ENCODE results near the gene LARP1B.
"Not testable (repeated sequence)": the region's sequence is repeated elsewhere in the genome, so short reads cannot be mapped to it uniquely, and the experiment has no call there.

LARP1B gene

DNA sequence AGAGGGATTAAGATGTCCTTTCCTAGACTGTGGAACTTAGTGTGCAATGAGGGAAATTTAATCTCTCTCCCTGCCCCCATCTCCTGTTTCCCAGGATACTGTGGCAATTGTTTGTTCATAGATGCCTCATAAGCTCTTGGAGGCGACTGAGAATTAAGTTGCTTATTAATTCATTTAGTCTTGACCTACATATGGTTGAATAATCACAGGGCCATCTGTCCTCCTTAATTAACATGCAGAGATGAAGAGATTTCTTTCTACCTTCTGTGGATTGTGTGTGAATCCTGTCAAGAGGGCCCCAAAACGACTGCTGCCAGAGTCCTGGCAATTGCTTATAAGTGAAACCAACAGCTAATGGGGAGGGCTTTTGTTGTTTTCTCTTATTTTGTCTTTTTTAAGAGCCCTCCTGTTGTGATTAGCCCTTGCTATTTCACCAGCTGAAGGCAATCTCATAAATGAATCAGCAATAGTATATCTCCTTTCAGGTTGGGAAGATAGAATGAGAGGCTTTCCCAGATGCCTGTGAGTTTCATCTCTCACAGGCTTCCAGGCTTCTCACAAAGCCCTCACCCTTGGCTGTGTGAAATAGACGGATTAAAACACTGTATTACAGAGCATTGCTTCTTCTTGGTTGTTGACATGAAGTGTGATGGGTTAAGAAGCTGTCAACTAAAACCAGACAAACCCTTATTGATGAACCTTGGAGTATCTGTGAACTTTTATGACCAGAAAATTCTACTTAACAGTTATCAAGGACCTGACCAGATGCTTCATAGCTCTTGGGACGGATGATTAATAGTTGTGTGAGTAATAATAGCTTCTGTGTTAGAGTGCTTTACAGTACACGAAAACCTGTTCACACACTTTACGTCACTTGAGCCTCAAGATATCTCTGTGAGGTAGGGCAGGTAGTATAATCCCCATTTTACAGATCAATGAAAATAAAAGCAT is 168.0 kb downstream of the LARP1B start:
- DNase-seq = no peak

GRCh38 chr4:128232719-128233118 is 171.6 kb downstream of the LARP1B start:
- DNase-seq = no peak

- no peak for DNase-seq
These were observed 173.7 kb downstream of the LARP1B start for GRCh38 chr4:128234836-128235235.

DNA sequence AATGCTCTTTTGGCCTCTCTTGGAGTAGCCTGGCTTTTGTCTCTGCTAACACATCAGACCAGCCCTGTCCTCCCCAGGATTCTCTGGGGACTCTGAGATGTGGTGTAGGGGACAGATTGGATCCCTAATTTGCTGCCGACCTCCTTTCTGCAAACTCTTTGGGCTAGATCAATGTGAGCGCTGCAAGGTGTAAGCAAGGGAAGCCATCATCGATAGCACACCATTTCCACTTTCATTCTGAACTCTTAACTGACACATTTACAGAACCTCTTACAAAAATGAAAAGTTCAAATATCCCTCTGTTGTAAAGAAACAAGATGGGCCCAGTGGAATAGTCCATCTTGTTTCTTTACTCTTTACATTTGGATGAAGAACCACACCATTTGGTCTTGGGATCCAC is 179.9 kb downstream of the LARP1B start:
- DNase-seq = no peak

DNA sequence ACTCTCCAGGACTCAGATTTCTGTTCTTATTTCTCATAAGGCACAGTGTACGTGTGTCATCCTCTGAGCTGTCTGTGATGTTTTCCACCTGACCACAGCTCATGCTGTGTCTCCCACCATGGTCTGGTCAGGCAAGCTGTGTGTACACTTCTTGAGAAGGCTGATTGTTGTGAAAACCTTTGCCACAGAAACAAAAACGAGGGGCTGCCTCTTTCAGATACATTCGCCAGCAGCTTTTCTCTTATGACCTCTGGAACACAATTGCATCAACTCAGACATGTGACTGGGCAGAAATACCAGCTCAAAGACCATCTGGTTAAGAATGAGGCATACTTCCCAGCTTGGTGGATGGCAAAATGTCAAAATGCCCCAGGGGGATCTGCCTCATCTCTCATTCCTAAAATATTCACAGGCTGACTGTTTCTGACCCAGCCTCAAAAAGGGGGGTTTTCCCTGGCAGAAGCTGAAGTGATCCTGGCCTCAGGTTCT is 180.4 kb downstream of the LARP1B start:
- DNase-seq = no peak

DNA sequence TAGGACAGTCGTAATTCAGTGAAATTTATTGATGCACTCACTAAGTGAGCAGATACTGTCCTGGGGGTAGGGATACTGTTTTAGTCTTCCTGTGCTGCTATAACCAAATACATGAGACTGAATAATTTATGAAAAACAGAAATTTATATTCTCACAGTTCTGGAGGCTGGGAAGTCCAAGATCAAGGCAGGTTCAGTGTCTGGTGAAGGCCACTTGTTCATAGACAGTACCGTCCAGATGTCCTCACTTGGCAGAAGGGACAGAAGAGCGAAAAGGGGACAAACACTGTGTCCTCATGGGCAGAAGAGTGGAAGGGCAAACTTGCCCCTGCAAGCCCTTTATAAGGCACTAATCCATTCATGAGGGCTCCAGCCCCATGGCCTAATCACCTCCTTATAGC is 180.9 kb downstream of the LARP1B start:
- no peak for DNase-seq

DNA sequence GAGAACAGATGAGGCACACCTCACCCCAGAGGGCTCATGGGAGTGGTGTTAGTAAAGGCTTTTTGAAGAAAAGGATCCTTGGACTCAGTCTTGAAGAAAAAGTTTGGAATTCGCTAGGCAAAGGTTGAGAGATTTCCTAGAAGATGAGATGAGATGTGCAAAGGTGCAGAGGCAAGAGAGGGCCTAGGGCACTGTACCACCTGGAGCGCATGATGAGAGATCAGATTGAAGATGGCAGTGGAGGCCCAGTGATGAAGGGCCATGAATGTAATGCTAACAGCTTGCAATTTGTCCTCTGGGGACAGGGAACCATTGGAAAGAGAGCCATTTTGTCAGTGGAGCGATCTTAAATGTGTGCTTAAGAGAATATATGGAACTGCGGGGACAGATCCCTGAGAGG is 181.5 kb downstream of the LARP1B start:
- DNase-seq = no peak

DNA sequence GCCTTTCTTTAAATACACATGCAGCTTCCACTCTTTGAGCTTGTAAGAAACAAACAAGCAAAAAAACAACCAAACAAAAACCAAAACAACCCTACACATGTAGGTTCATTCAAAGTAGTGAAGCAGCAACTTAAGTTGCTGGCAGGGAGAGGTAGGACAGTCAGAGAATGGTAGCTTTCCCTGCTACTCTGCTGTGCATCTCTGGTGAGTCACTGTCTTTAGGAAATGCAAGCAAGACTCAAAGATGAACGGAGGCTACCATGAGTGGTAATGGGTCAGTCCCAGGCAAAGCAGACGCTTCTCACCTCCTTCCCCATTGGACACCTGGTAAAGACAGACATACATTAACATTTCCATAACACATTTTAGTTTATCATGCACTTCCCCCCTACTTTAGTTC is 183.3 kb downstream of the LARP1B start:
- no peak for DNase-seq

DNA sequence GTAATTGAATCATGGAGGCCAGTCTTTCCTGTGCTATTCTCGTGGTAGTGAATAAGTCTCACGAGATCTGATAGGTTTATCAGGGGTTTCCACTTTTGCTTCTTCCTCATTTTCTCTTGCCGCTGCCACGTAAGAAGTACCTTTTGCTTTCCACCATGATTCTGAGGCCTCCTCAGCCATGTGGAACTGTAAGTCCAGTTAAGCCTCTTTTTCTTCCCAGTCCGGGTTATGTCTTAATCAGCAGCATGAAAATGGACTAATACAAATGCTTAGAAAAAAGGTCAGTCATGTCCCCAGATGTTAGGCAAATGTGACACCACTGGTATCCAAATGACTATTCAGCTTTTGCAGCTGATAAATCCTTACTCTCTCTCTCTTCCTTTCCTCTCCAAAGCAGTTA is 184.3 kb downstream of the LARP1B start:
- DNase-seq = not testable (repeated sequence)

- DNase-seq = no peak
These were observed 186.8 kb downstream of the LARP1B start for GRCh38 chr4:128247906-128248305.

- no peak for DNase-seq
These were observed 188.9 kb downstream of the LARP1B start for GRCh38 chr4:128249787-128250668.

DNA sequence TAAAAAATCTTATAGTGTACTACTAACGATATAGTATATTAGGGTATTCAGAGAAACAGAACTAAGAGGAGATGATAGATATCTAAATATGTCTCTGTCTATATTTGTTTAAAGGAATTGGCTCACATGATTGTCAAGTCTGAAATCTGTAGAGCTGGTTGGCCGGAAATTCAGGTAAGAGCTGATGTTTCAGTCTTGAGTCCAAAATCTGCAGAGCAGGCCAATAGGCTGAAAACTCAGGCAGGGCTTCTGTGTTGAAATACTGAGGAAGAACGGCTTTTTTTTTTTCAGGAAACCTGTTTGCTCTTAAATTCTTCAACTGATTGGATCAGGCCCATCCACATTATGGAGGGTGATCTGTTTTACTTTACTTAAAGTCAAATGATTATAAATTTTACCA is 194.8 kb downstream of the LARP1B start:
- no peak for DNase-seq

DNA sequence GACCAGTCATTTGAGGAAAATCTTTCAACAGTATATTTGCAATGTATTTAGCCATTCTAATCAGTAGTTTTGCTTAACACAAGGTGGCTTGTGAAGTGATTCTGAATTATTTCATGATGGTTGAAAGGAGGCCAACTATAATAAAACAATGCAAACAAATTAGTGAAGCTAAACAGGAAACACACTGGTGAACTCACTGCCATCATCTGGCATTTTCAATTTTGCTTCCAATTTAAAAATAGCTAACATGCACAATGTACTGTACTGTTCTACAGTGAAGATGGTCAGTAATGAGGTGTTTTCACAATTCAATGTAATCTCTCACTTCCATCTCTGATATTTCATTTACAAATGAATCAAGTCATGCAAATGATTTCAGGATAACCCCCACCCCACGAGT is 195.4 kb downstream of the LARP1B start:
- no peak for DNase-seq

GRCh38 chr4:128258166-128258565 is 197.1 kb downstream of the LARP1B start:
- DNase-seq = not testable (repeated sequence)

- not testable (repeated sequence) for DNase-seq
These were observed 198.8 kb downstream of the LARP1B start for GRCh38 chr4:128259889-128260288.

Data from NCI-H1048 (cell line).